Fibroblast of peridontal ligament (primary cell): ENCODE measurements around the gene SPR.

Experiments
- DNase-seq: peaks from one replicate; pipeline ENCODE4 v3.0.0-alpha.2; 2010; ENCODE audit errors: extremely low read depth

The SPR gene

GRCh38 chr2:72931280-72931910, 44.2 kb downstream of the SPR start:
- DNase-seq = no peak

- DNase-seq = peak; percentile 22
These were observed 45.0 kb downstream of the SPR start for GRCh38 chr2:72932045-72932740.

- no peak for DNase-seq
These were observed 45.6 kb downstream of the SPR start for GRCh38 chr2:72932805-72933204.

GRCh38 chr2:72933207-72933606, 46.0 kb downstream of the SPR start:
- no peak for DNase-seq

GRCh38 chr2:72933646-72934151, 46.5 kb downstream of the SPR start:
- DNase-seq = no peak

GRCh38 chr2:72934683-72935610, 47.7 kb downstream of the SPR start:
- no peak for DNase-seq

- DNase-seq = no peak
These were observed 48.4 kb downstream of the SPR start for GRCh38 chr2:72935611-72935957.

- no peak for DNase-seq
These were observed 49.6 kb downstream of the SPR start for GRCh38 chr2:72936660-72937355.

GRCh38 chr2:72937356-72937669, 50.1 kb downstream of the SPR start:
- no peak for DNase-seq

- DNase-seq = no peak
These were observed 51.2 kb downstream of the SPR start for GRCh38 chr2:72938455-72938854.

GRCh38 chr2:72940361-72940760, 53.2 kb downstream of the SPR start:
- DNase-seq = no peak

- DNase-seq = peak; percentile 40
These were observed 53.6 kb downstream of the SPR start for GRCh38 chr2:72940786-72941185.
